Thyroid gland (tissue), 4 donors: Measurements from ENCODE around the gene APBB2. TPM values are rescaled to one million over a fixed set of nuclear protein-coding genes. Genes with fewer than 3 reads are reported as not detected.

ENCODE experiments used
- DNase-seq, 2 donors: peaks; one replicate each; pipeline ENCODE4 v3.0.0-alpha.2; 2019
- H3K27ac ChIP-seq, 3 donors: fragments of 200-600 bp; sonication (generic); 1 replicate in 2 of 3; 2 replicates in 1 of 3; pipeline ENCODE4 v1.5.1; 2016 to 2019; ENCODE audit warnings: mild to moderate bottlenecking in 1 of 3, moderate library complexity in 1 of 3
- H3K27me3 ChIP-seq: fragments of 200-600 bp; sonication (generic); one replicate; pipeline ENCODE4 v1.5.1; 2019
- H3K36me3 ChIP-seq, 2 donors: fragments of 200-600 bp; sonication (generic); one replicate each; pipeline ENCODE4 v1.5.1; 2016 to 2019
- H3K4me1 ChIP-seq, 2 donors: fragments of 200-600 bp; sonication (generic); one replicate each; pipeline ENCODE4 v1.5.1; 2017 to 2019
- H3K4me3 ChIP-seq, 3 donors: fragments of 200-600 bp; sonication (generic); replicated peaks in 1 of 3; 1 replicate in 2 of 3; 2 replicates in 1 of 3; pipeline ENCODE4 v1.5.1; 2016; ENCODE audit warnings: mild to moderate bottlenecking in 1 of 3
- H3K9me3 ChIP-seq: fragments of 200-600 bp; sonication (generic); one replicate; pipeline ENCODE4 v1.5.1; 2017
- POLR2A ChIP-seq, 2 donors: fragments of 450-650 bp; IDR thresholded peaks; one replicate each; pipeline ENCODE4 v1.6.1; 2017; ENCODE audit warnings: antibody characterized with exemption in 2 of 2, mild to moderate bottlenecking in 2 of 2, moderate library complexity in 1 of 2
- WGBS, 2 donors: methylation state at CpG; one replicate each; pipeline ENCODE4 v1.1.5; 2017; 5-methylcytosine and 5-hydroxymethylcytosine counted together
- intact Hi-C: fragments of 100-400 bp; cut with DNase I; formaldehyde crosslinking; loops from one replicate; pipeline ENCODE4 v1.15.1; 2023
- total RNA-seq, 4 donors: library from RNA; depleted of rRNA; stranded (reverse); fragments of >200 nt; gene quantifications; one replicate each; pipeline ENCODE4 v1.2.3, GENCODE V29; 2016
- TF ChIP-seq, protein P1 (sequence below), 6 experiments: fragments of 200-600 bp in 3 of 6; fragments of 450-650 bp in 3 of 6; sonication (generic) in 3 of 6; IDR thresholded peaks; one replicate each; pipeline ENCODE4 v1.5.1; 2016 to 2019; ENCODE audit warnings: antibody characterized with exemption in 6 of 6, mild to moderate bottlenecking in 2 of 6, inconsistent platforms in 1 of 6, moderate library complexity in 1 of 6

The APBB2 gene
- total RNA-seq, 4 donors from 2014 or later, result 174 to 253 (median 199) TPM

- no peak overlapping the region for H3K27ac ChIP-seq
- H3K36me3 ChIP-seq, result no peaks in the 10 kb centered on the region
- no peaks in the 10 kb centered on the region for H3K9me3 ChIP-seq
- peak; percentile 65 to 70 for DNase-seq
- intact Hi-C loops, result no loop called here
- peak overlapping the region in 2 of 3 donors; percentile 24 to 43 for H3K4me3 ChIP-seq
- no peaks in the 10 kb centered on the region for H3K27me3 ChIP-seq
- H3K4me1 ChIP-seq, result peaks cover 6 to 17% of the 10 kb centered on the region in 2 donors
- WGBS, 2 donors, result 0 to 20% methylated on average over 2 to 4 of the region's 69 CpGs
- TF ChIP-seq, protein P1, sequence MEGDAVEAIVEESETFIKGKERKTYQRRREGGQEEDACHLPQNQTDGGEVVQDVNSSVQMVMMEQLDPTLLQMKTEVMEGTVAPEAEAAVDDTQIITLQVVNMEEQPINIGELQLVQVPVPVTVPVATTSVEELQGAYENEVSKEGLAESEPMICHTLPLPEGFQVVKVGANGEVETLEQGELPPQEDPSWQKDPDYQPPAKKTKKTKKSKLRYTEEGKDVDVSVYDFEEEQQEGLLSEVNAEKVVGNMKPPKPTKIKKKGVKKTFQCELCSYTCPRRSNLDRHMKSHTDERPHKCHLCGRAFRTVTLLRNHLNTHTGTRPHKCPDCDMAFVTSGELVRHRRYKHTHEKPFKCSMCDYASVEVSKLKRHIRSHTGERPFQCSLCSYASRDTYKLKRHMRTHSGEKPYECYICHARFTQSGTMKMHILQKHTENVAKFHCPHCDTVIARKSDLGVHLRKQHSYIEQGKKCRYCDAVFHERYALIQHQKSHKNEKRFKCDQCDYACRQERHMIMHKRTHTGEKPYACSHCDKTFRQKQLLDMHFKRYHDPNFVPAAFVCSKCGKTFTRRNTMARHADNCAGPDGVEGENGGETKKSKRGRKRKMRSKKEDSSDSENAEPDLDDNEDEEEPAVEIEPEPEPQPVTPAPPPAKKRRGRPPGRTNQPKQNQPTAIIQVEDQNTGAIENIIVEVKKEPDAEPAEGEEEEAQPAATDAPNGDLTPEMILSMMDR (IDR thresholded peaks at IDR 0.05), result no peak
- peak in 1 of 2 donors; percentile 11 for TF ChIP-seq POLR2A (IDR thresholded peaks at IDR 0.05)
These were observed 43.0 kb upstream of the APBB2 start for GRCh38 chr4:41257257-41257901.

DNA sequence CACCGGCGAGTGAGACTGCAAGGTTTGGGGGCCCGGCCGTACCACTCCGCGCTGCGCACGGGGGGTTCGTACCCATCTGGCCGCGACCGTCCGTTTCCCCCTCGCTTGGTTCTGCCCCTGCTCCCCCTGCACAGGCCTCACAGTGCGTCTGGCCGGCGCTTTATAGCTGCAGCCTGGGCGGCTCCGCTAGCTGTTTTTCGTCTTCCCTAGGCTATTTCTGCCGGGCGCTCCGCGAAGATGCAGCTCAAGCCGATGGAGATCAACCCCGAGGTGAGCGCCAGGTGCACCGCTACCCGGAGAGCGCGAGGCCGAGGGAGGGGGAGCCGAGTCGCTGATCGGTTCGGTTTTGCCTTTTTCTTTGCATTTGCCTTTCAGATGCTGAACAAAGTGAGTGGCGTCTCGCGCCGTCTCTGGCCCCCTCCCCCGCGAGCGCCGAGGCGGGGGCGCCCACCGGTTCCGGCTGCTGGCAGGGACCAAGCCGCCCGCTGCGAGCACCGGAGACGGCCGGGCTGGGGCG is 42.5 kb upstream of the APBB2 start, which contains the start of gene UCHL1:
TSS of gene UCHL1 (plus strand) at position 189 of the 517 bp plus-strand sequence. CDS start at position 238, 49 bp downstream.
- 3 to 12% methylated on average over 16 to 18 of the region's 55 CpGs for WGBS, 2 donors
- Histone ChIP-seq H3K9me3 (no peaks in the 10 kb centered on the region), H3K27ac (no peak within 1 kb of the TSS), H3K36me3 (no peaks in the 10 kb centered on the region), H3K4me1 (peaks cover 6 to 17% of the 10 kb centered on the region in 2 donors), H3K27me3 (no peaks in the 10 kb centered on the region), H3K4me3 (peak within 1 kb of the TSS in 2 of 3 donors; percentile 24 to 43)
- DNase-seq, result peak; percentile 26 to 41
- intact Hi-C loops, result no loop called here
- TF ChIP-seq, protein P1 (IDR thresholded peaks at IDR 0.05), result no peak
- TF ChIP-seq POLR2A (IDR thresholded peaks at IDR 0.05), result no peak

- Histone ChIP-seq H3K4me1 (peaks cover 6 to 17% of the 10 kb centered on the region in 2 donors), H3K9me3 (no peaks in the 10 kb centered on the region), H3K27me3 (no peaks in the 10 kb centered on the region), H3K27ac (no peak overlapping the region), H3K36me3 (no peaks in the 10 kb centered on the region), H3K4me3 (peak overlapping the region in 1 of 3 donors; percentile 43)
- intact Hi-C loops, result no loop called here
- DNase-seq, result no peak
- WGBS, 2 donors, result 41 to 47% methylated on average over 13 of the region's 13 CpGs
- TF ChIP-seq, protein P1 (IDR thresholded peaks at IDR 0.05), result no peak
- TF ChIP-seq POLR2A (IDR thresholded peaks at IDR 0.05), result no peak
These were observed 41.9 kb upstream of the APBB2 start for GRCh38 chr4:41256131-41256739.

GRCh38 chr4:41245983-41246382 is 31.6 kb upstream of the APBB2 start:
- Histone ChIP-seq H3K27ac (no peak overlapping the region), H3K27me3 (no peaks in the 10 kb centered on the region), H3K4me1 (no peaks in the 10 kb centered on the region), H3K9me3 (no peaks in the 10 kb centered on the region), H3K36me3 (no peaks in the 10 kb centered on the region), H3K4me3 (no peak overlapping the region)
- WGBS, 2 donors, result 89 to 100% methylated on average over 1 of the region's 1 CpG
- DNase-seq, result no peak
- TF ChIP-seq POLR2A (IDR thresholded peaks at IDR 0.05), result no peak
- TF ChIP-seq, protein P1 (IDR thresholded peaks at IDR 0.05), result no peak
- intact Hi-C loops, result no loop called here

- WGBS, 2 donors, result 100% methylated on average over 1 of the region's 1 CpG
- no peak for DNase-seq
- intact Hi-C loops, result no loop called here
- H3K27me3 ChIP-seq, result no peaks in the 10 kb centered on the region
- no peaks in the 10 kb centered on the region for H3K36me3 ChIP-seq
- no peaks in the 10 kb centered on the region for H3K9me3 ChIP-seq
- no peak for TF ChIP-seq POLR2A (IDR thresholded peaks at IDR 0.05)
- TF ChIP-seq, protein P1 (IDR thresholded peaks at IDR 0.05), result no peak
- H3K4me3 ChIP-seq, result no peak overlapping the region
- H3K4me1 ChIP-seq, result no peaks in the 10 kb centered on the region
- H3K27ac ChIP-seq, result no peak overlapping the region
These were observed 27.6 kb upstream of the APBB2 start for GRCh38 chr4:41241919-41242318.
